ENCODE results near the gene PAFAH2. TPM values are rescaled to one million over a fixed set of nuclear protein-coding genes. Genes with fewer than 3 reads are reported as not detected.

Gene PAFAH2
- total and polyA plus RNA-seq, 11 donors: 5.8 to 18.6 (median 9.2) TPM

- 79 to 83% (median 81%) methylated on average over 7 of the region's 7 CpGs for WGBS, 4 donors
- H3K4me1 ChIP-seq: peaks cover 0 to 11% (median 5%) of the 10 kb centered on the region in 12 donors
- H3K27me3 ChIP-seq: peaks cover 0 to 7% (median 0%) of the 10 kb centered on the region in 9 donors
- H3K27ac ChIP-seq: no peak overlapping the region
- H3K36me3 ChIP-seq: no peaks in the 10 kb centered on the region
- H3K9me3 ChIP-seq: no peaks in the 10 kb centered on the region
- ATAC-seq (no peak), DNase-seq (no peak)
- TF ChIP-seq CTCF (IDR thresholded peaks at IDR 0.05): no peak
- no peak for TF ChIP-seq POLR2A (IDR thresholded peaks at IDR 0.05)
- intact Hi-C loops (cut with DNase I): loop anchor here in 3 of 10 donors (10.0 kb wide), 2 partner anchors 205 to 285 kb away; partner anchors contain the start of genes CEP85 (in 2 of the 3) and CD52 (in 1 of the 3)
- no peak overlapping the region for H3K4me3 ChIP-seq
Observed at GRCh38 chr1:26029864-26030481, 32.1 kb upstream of the PAFAH2 start.

- H3K4me1 ChIP-seq: peaks cover 0 to 8% (median 0%) of the 10 kb centered on the region in 12 donors
- WGBS, 4 donors: 72 to 85% (median 75%) methylated on average over 10 to 15 of the region's 15 CpGs
- H3K27me3 ChIP-seq: no peaks in the 10 kb centered on the region
- no peak overlapping the region for H3K4me3 ChIP-seq
- H3K27ac ChIP-seq: no peak overlapping the region
- TF ChIP-seq POLR2A (IDR thresholded peaks at IDR 0.05) (no peak), CTCF (IDR thresholded peaks at IDR 0.05) (no peak)
- H3K9me3 ChIP-seq: no peaks in the 10 kb centered on the region
- DNase-seq (no peak), ATAC-seq (no peak)
- intact Hi-C loops (cut with DNase I): no loop called here
- no peaks in the 10 kb centered on the region for H3K36me3 ChIP-seq
Observed at GRCh38 chr1:26029054-26029863, 31.4 kb upstream of the PAFAH2 start.

- intact Hi-C loops (cut with DNase I): no loop called here
- no peak overlapping the region for H3K27ac ChIP-seq
- H3K4me3 ChIP-seq: no peak overlapping the region
- TF ChIP-seq POLR2A (IDR thresholded peaks at IDR 0.05): no peak
- no peak for TF ChIP-seq CTCF (IDR thresholded peaks at IDR 0.05)
- H3K9me3 ChIP-seq: no peaks in the 10 kb centered on the region
- H3K36me3 ChIP-seq: no peaks in the 10 kb centered on the region
- no peak for DNase-seq
- no peak for ATAC-seq
- H3K27me3 ChIP-seq: no peaks in the 10 kb centered on the region
- WGBS, 4 donors: 72 to 81% (median 76%) methylated on average over 8 of the region's 8 CpGs
- H3K4me1 ChIP-seq: peaks cover 0 to 15% (median 3%) of the 10 kb centered on the region in 12 donors
Observed at GRCh38 chr1:26028490-26028980, 30.7 kb upstream of the PAFAH2 start.

All from heart left ventricle (tissue), 16 donors.